Immature natural killer cell (primary cell): Measurements from ENCODE around the gene DOCK4. TPM values are rescaled to one million over a fixed set of nuclear protein-coding genes. Genes with fewer than 3 reads are reported as not detected.

Source experiments
- DNase-seq, 3 donors: peaks; one replicate each; pipeline ENCODE4 v3.0.0; 2022; ENCODE audit warnings: mixed read lengths in 1 of 3
- H3K27ac Mint-ChIP-seq, 6 donors: one replicate each; pipeline ENCODE4 v1.8.0; 2020; ENCODE audit warnings: mixed read lengths in 6 of 6, mild to moderate bottlenecking in 5 of 6, inconsistent platforms in 4 of 6, moderate library complexity in 3 of 6
- H3K27me3 Mint-ChIP-seq, 3 donors: one replicate each; pipeline ENCODE4 v1.8.0; 2020 to 2021; ENCODE audit warnings: low read depth in 3 of 3, mild to moderate bottlenecking in 3 of 3, mixed read lengths in 3 of 3, moderate library complexity in 3 of 3, inconsistent platforms in 1 of 3
- H3K36me3 Mint-ChIP-seq, 3 donors: one replicate each; pipeline ENCODE4 v1.8.0; 2020; ENCODE audit warnings: mixed read lengths in 3 of 3, inconsistent platforms in 2 of 3, mild to moderate bottlenecking in 2 of 3
- H3K4me1 Mint-ChIP-seq, 2 donors: one replicate each; pipeline ENCODE4 v1.8.0; 2020; ENCODE audit warnings: inconsistent platforms in 2 of 2, mild to moderate bottlenecking in 2 of 2, mixed read lengths in 2 of 2, moderate library complexity in 1 of 2
- H3K4me3 Mint-ChIP-seq, 5 donors: one replicate each; pipeline ENCODE4 v1.8.0; 2020; ENCODE audit warnings: mild to moderate bottlenecking in 5 of 5, mixed read lengths in 5 of 5, inconsistent platforms in 3 of 5, moderate library complexity in 3 of 5
- H3K9me3 Mint-ChIP-seq, 6 donors: one replicate each; pipeline ENCODE4 v1.8.0; 2020; ENCODE audit warnings: mild to moderate bottlenecking in 6 of 6, mixed read lengths in 6 of 6, inconsistent platforms in 4 of 6, moderate library complexity in 3 of 6
- polyA plus RNA-seq, 3 donors: library from polyadenylated mRNA; unstranded; fragments of 300-500 nt; fragmentation: Illumina TruSeq; gene quantifications; one replicate each; pipeline ENCODE4 v1.2.3, GENCODE V29; 2021

The DOCK4 gene
- polyA plus RNA-seq, 3 donors from 2014 or later: 0.18 TPM; not detected in 2

DNA sequence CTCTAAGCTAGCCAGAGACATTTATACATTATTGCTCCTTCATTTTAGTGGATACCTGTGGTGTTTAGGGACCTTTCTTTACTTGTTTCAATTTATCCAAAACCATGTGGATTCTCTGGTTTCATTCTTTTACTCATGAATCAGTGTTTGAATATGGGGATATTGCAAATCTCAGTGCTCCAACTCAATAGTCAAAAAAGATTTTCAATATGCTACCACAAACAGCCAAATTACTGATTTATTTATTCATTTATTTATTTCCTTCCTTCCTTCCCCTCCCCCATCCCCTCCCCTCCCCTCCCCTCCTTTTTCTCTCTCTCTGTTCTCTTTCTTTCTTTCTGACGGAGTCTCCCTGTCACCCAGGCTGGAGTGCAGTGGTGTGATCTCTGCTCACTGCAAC lies 390.8 kb downstream of the DOCK4 start:
- H3K36me3 Mint-ChIP-seq: no peaks in the 10 kb centered on the region
- H3K4me3 Mint-ChIP-seq: no peak overlapping the region
- no peaks in the 10 kb centered on the region for H3K27me3 Mint-ChIP-seq
- no peak overlapping the region for H3K27ac Mint-ChIP-seq
- peaks cover 0 to 6% (median 0%) of the 10 kb centered on the region in 6 donors for H3K9me3 Mint-ChIP-seq
- no peak for DNase-seq
- no peaks in the 10 kb centered on the region for H3K4me1 Mint-ChIP-seq

- DNase-seq: no peak
- no peak overlapping the region for H3K27ac Mint-ChIP-seq
- no peaks in the 10 kb centered on the region for H3K27me3 Mint-ChIP-seq
- no peaks in the 10 kb centered on the region for H3K4me1 Mint-ChIP-seq
- no peak overlapping the region for H3K4me3 Mint-ChIP-seq
- no peaks in the 10 kb centered on the region for H3K36me3 Mint-ChIP-seq
- peaks cover 0 to 6% (median 0%) of the 10 kb centered on the region in 6 donors for H3K9me3 Mint-ChIP-seq
These were observed 392.9 kb downstream of the DOCK4 start for GRCh38 chr7:111813306-111813705.

DNA sequence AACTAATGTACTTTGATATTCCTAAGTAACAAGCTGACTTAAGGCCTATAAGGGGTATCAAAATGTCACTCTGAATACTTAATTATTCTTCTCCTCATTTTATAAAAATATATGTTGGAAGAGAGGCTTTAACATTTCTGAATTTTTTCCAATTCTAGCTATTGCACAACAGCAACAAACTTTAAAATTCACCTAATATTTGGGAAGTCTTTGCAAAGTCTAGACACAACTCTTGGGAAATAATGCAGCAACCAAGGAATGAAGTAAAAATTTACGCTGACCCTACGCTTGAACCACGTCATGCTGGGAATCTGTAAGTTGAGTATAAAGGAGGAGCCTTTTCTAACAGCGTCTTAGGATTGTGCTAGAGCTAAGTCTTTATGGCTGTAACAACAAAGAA lies 400.0 kb downstream of the DOCK4 start:
- H3K4me3 Mint-ChIP-seq: no peak overlapping the region
- H3K27me3 Mint-ChIP-seq: peaks cover 0 to 3% (median under 1%) of the 10 kb centered on the region in 3 donors

GRCh38 chr7:111803015-111803758 lies 403.0 kb downstream of the DOCK4 start:
- no peaks in the 10 kb centered on the region for H3K4me1 Mint-ChIP-seq
- H3K9me3 Mint-ChIP-seq: peaks cover 15 to 63% (median 26%) of the 10 kb centered on the region in 6 donors
- peaks cover 0 to 3% (median 0%) of the 10 kb centered on the region in 3 donors for H3K36me3 Mint-ChIP-seq
- H3K4me3 Mint-ChIP-seq: no peak overlapping the region
- DNase-seq: no peak
- peaks cover 2 to 3% (median 2%) of the 10 kb centered on the region in 3 donors for H3K27me3 Mint-ChIP-seq
- no peak overlapping the region for H3K27ac Mint-ChIP-seq

More for the DNA sequence above, 400.0 kb downstream of the DOCK4 start:
- no peaks in the 10 kb centered on the region for H3K4me1 Mint-ChIP-seq
- no peak for DNase-seq
- peaks cover 4 to 37% (median 12%) of the 10 kb centered on the region in 6 donors for H3K9me3 Mint-ChIP-seq
- H3K27ac Mint-ChIP-seq: no peak overlapping the region
- peaks cover 0 to 2% (median 0%) of the 10 kb centered on the region in 3 donors for H3K36me3 Mint-ChIP-seq

- Mint-ChIP-seq H3K27ac (no peak overlapping the region), H3K27me3 (peaks cover 2 to 3% (median 2%) of the 10 kb centered on the region in 3 donors), H3K36me3 (peaks cover 0 to 3% (median 2%) of the 10 kb centered on the region in 3 donors), H3K9me3 (peaks cover 15 to 65% (median 29%) of the 10 kb centered on the region in 6 donors), H3K4me1 (no peaks in the 10 kb centered on the region), H3K4me3 (no peak overlapping the region)
- no peak for DNase-seq
These were observed 403.9 kb downstream of the DOCK4 start for GRCh38 chr7:111802194-111802772.

DNA sequence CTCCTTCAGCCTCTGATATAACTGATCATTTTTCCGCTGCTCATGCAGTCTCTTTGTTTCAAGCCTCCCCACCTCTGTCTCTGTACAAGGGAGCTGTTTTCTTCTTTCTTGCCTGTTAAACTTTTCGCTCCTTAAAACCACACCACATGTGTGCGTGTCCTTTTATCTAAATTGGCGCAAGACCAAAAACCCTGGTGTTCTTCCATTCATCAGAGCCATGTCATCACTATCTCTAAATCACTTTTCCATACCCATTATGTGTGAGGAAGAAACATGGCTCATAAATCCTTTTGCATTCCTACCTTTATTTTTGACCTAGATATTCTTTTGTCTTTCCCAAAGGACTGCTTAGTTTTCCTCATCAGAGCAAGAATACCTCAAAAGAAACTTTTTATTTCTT lies 404.9 kb downstream of the DOCK4 start:
- Mint-ChIP-seq H3K4me3 (no peak overlapping the region), H3K27ac (no peak overlapping the region), H3K27me3 (peaks cover 1 to 3% (median 2%) of the 10 kb centered on the region in 3 donors), H3K4me1 (no peaks in the 10 kb centered on the region), H3K36me3 (peaks cover 0 to 7% (median 6%) of the 10 kb centered on the region in 3 donors), H3K9me3 (peaks cover 15 to 75% (median 37%) of the 10 kb centered on the region in 6 donors)
- no peak for DNase-seq

- no peak overlapping the region for H3K4me3 Mint-ChIP-seq
- peaks cover 22 to 91% (median 66%) of the 10 kb centered on the region in 6 donors for H3K9me3 Mint-ChIP-seq
- no peaks in the 10 kb centered on the region for H3K4me1 Mint-ChIP-seq
- H3K27me3 Mint-ChIP-seq: peaks cover 0 to 4% (median 3%) of the 10 kb centered on the region in 3 donors
- no peak overlapping the region for H3K27ac Mint-ChIP-seq
- peaks cover 0 to 14% (median 8%) of the 10 kb centered on the region in 3 donors for H3K36me3 Mint-ChIP-seq
- DNase-seq: no peak
These were observed 409.5 kb downstream of the DOCK4 start for GRCh38 chr7:111796671-111797070.

DNA sequence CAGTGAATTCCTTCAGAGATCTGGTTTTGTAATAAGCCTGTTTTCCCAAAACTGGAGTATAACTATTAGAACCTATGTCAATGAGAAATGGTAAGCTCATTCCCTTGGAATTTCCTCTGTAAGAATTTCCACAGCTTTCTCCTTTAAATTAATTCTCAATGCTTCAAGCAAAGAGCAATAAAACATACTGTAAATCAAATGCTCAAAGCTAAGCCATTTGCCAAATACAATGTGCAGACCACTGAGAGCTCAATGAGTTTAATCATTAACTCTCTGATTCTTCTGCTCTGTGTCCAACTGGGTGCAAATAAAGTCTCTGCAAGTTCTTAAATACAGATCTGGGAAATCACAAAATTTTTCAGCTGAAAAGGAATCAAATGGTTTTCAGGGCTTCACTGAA lies 416.3 kb downstream of the DOCK4 start:
- Mint-ChIP-seq H3K27me3 (peaks cover 0 to 3% (median 0%) of the 10 kb centered on the region in 3 donors), H3K36me3 (peaks cover 0 to 4% (median 0%) of the 10 kb centered on the region in 3 donors), H3K4me3 (no peak overlapping the region), H3K9me3 (peaks cover 12 to 32% (median 24%) of the 10 kb centered on the region in 6 donors), H3K4me1 (no peaks in the 10 kb centered on the region), H3K27ac (no peak overlapping the region)
- DNase-seq: no peak

DNA sequence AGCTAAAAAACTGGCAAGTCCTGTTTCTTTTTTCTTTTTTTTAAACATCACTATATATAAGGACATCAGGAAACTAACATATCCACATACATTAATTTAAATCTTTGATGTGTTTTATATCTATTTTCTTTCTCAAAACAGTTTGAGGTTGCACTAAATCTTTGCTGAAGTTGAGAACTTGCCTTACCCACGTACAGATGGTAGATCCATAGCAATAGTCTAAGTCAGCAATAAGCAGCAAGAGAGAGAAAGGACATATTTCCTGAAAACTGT lies 417.2 kb downstream of the DOCK4 start:
- Mint-ChIP-seq H3K4me3 (no peak overlapping the region), H3K27me3 (peaks cover 0 to 3% (median 0%) of the 10 kb centered on the region in 3 donors), H3K27ac (no peak overlapping the region), H3K9me3 (peaks cover 3 to 29% (median 15%) of the 10 kb centered on the region in 6 donors), H3K36me3 (no peaks in the 10 kb centered on the region), H3K4me1 (no peaks in the 10 kb centered on the region)
- DNase-seq: no peak

- Mint-ChIP-seq H3K4me1 (no peaks in the 10 kb centered on the region), H3K36me3 (no peaks in the 10 kb centered on the region), H3K27ac (no peak overlapping the region), H3K27me3 (no peaks in the 10 kb centered on the region), H3K9me3 (peaks cover 0 to 24% (median 11%) of the 10 kb centered on the region in 6 donors), H3K4me3 (no peak overlapping the region)
- no peak for DNase-seq
These were observed 417.7 kb downstream of the DOCK4 start for GRCh38 chr7:111788286-111789047.

- H3K9me3 Mint-ChIP-seq: peaks cover 0 to 17% (median 6%) of the 10 kb centered on the region in 6 donors
- H3K36me3 Mint-ChIP-seq: no peaks in the 10 kb centered on the region
- H3K4me3 Mint-ChIP-seq: no peak overlapping the region
- no peaks in the 10 kb centered on the region for H3K4me1 Mint-ChIP-seq
- H3K27me3 Mint-ChIP-seq: no peaks in the 10 kb centered on the region
- DNase-seq: no peak
- no peak overlapping the region for H3K27ac Mint-ChIP-seq
These were observed 418.5 kb downstream of the DOCK4 start for GRCh38 chr7:111787741-111788140.

GRCh38 chr7:111787099-111787498 lies 419.1 kb downstream of the DOCK4 start:
- H3K36me3 Mint-ChIP-seq: no peaks in the 10 kb centered on the region
- no peak for DNase-seq
- no peak overlapping the region for H3K27ac Mint-ChIP-seq
- H3K9me3 Mint-ChIP-seq: peaks cover 0 to 14% (median 4%) of the 10 kb centered on the region in 6 donors
- H3K4me1 Mint-ChIP-seq: no peaks in the 10 kb centered on the region
- H3K4me3 Mint-ChIP-seq: no peak overlapping the region
- H3K27me3 Mint-ChIP-seq: no peaks in the 10 kb centered on the region

DNA sequence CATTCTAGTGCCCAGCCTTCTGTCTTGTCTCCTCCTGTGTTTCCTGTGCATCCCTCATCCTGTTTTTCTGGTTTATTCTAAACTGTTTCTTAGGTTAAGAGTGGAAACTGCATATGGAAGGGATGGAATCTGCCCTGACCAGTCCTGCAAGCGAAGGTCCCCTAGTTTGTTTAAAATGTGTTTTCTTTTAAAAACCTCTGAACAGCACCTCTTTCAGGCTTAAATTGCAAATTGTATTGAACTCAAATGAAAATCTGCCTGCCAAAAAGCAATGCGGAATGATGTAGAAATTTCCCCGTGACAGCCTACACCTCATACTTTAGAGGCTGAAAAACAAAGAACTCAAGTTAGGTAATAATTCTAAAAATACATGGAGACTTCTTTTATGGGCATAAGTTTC lies 421.1 kb downstream of the DOCK4 start:
- H3K27ac Mint-ChIP-seq: no peak overlapping the region
- H3K9me3 Mint-ChIP-seq: peaks cover 0 to 11% (median 3%) of the 10 kb centered on the region in 6 donors
- no peak for DNase-seq
- no peaks in the 10 kb centered on the region for H3K27me3 Mint-ChIP-seq
- H3K4me1 Mint-ChIP-seq: no peaks in the 10 kb centered on the region
- H3K4me3 Mint-ChIP-seq: no peak overlapping the region
- no peaks in the 10 kb centered on the region for H3K36me3 Mint-ChIP-seq

GRCh38 chr7:111784296-111784695 lies 421.9 kb downstream of the DOCK4 start:
- Mint-ChIP-seq H3K36me3 (no peaks in the 10 kb centered on the region), H3K27ac (no peak overlapping the region), H3K4me3 (no peak overlapping the region), H3K4me1 (no peaks in the 10 kb centered on the region), H3K9me3 (peaks cover 0 to 18% (median 5%) of the 10 kb centered on the region in 6 donors), H3K27me3 (peaks cover 0 to 2% (median 0%) of the 10 kb centered on the region in 3 donors)
- DNase-seq: no peak
